Heart left ventricle (tissue), 16 donors: ENCODE measurements around the gene RPA1. TPM values are rescaled to one million over a fixed set of nuclear protein-coding genes. Genes with fewer than 3 reads are reported as not detected.

ENCODE experiments used
- ATAC-seq, 4 donors: fragments of 200-7000 bp; cut with Tn5 transposase; one replicate each; pipeline ENCODE4 v1.9.1; 2020 to 2022; ENCODE audit warnings: moderate library complexity in 4 of 4, mild to moderate bottlenecking in 3 of 4, moderate number of reproducible peaks in 1 of 4
- DNase-seq, 5 donors: peaks; one replicate each; pipeline ENCODE4 v3.0.0-alpha.2; 2020
- H3K27ac ChIP-seq, 12 donors: fragments of 200-600 bp; sonication (generic) in 4 of 12; one replicate each; pipeline versions ENCODE4 v1.5.0 to v1.8.0; 2016 to 2022; ENCODE audit warnings: mild to moderate bottlenecking in 2 of 12
- H3K27me3 ChIP-seq, 9 donors: fragments of 200-600 bp; sonication (generic) in 2 of 9; one replicate each; pipeline versions ENCODE4 v1.5.1 to v1.8.0; 2016 to 2022; ENCODE audit warnings: mild to moderate bottlenecking in 3 of 9
- H3K36me3 ChIP-seq, 9 donors: fragments of 200-600 bp; sonication (generic) in 2 of 9; one replicate each; pipeline versions ENCODE4 v1.5.0 to v1.8.0; 2018 to 2022; ENCODE audit warnings: mild to moderate bottlenecking in 2 of 9
- H3K4me1 ChIP-seq, 12 donors: fragments of 200-600 bp; sonication (generic) in 4 of 12; one replicate each; pipeline versions ENCODE4 v1.5.0 to v1.8.0; 2016 to 2022; ENCODE audit warnings: mild to moderate bottlenecking in 3 of 12
- H3K4me3 ChIP-seq, 12 donors: fragments of 200-600 bp; sonication (generic) in 4 of 12; one replicate each; pipeline versions ENCODE4 v1.5.0 to v1.8.0; 2017 to 2022; ENCODE audit warnings: mild to moderate bottlenecking in 9 of 12, moderate library complexity in 4 of 12
- H3K9me3 ChIP-seq, 12 donors: fragments of 200-600 bp; sonication (generic) in 4 of 12; one replicate each; pipeline versions ENCODE4 v1.5.0 to v1.8.0; 2016 to 2022; ENCODE audit warnings: mild to moderate bottlenecking in 1 of 12
- CTCF ChIP-seq, 12 donors: fragments of 200-600 bp; sonication (generic) in 4 of 12; IDR thresholded peaks; one replicate each; pipeline versions ENCODE4 v1.5.0 to v1.8.0; 2018 to 2022; ENCODE audit warnings: antibody characterized with exemption in 12 of 12, mild to moderate bottlenecking in 5 of 12
- POLR2A ChIP-seq, 2 donors: fragments of 450-650 bp; IDR thresholded peaks; one replicate each; pipeline ENCODE4 v1.6.1; 2017; ENCODE audit warnings: antibody characterized with exemption in 2 of 2, mild to moderate bottlenecking in 2 of 2, moderate library complexity in 2 of 2
- WGBS, 4 donors: extraction: QIAGEN DNeasy Blood & Tissue Kit in 2 of 4; methylation state at CpG; one replicate each; pipeline versions ENCODE4 v1.1.5 to v1.1.7; 2013 to 2018; 5-methylcytosine and 5-hydroxymethylcytosine counted together
- intact Hi-C, 10 donors: fragments of 100-400 bp; cut with DNase I; formaldehyde crosslinking; loops; one replicate each; pipeline versions ENCODE4 v1.11.1 to v1.14.2; 2022
- polyA plus RNA-seq, 2 donors: library from polyadenylated mRNA; stranded (reverse); fragments of 200-250 nt; gene quantifications; one replicate each; pipeline ENCODE4 v1.2.3, GENCODE V29; 2013
- total RNA-seq, 9 donors: library from RNA; depleted of rRNA in 2 of 9; stranded (reverse); fragments of >200 nt in 2 of 9; fragmentation: NEBNext Ultra II Directional in 3 of 9; extraction: Animal tissue kit (Norgen Biotek cat#: 25700) in 3 of 9; gene quantifications; one replicate each; pipeline versions ENCODE4 v1.1.0 to v1.2.4, GENCODE V29; 2016 to 2023
- donor health status: ischemic (EF 13 %, LVEDD 7.1; RV severe dilation, severe dysfunction).
- donor health status: healthy with polysubstance abuse.
- donor health status: DM: no; HTN: yes; CAD: no.
- donor health status: DM: no; HTN: no; CAD: no.
- donor health status: ischemic (EF 25% LVEDD 6.9; RV normal size, moderate dysfunction).
- donor health status: ischemic (EF 25% LVEDD 5.7; RV mildly dilated, moderate dysfunction).
- donor health status: healthy.
- donor health status: DM: yes; HTN: yes; CAD: no.
- donor health status: ischemic (EF 35%, LVEDD 5.7; RV mildly dilated, moderate dysfunction).
- donor health status: nonischemic (EF 11% LVEDD 7.7; RV severe dilation, severe dysfunction).
- donor health status: DM: yes; HTN: yes; CAD: no.
- donor health status: PGD.
- donor health status: ischemic (EF 29% LVEDD 5.4; RV normal size, mild dysfunction).
- donor health status: nonischemic (EF 23%, LVEDD 6.1; RV moderate dilation, normal function).

Gene RPA1
- total and polyA plus RNA-seq, 11 donors: 10.4 to 87.4 (median 57.3) TPM

GRCh38 chr17:1871756-1872155, 42.0 kb downstream of the RPA1 start:
- no peak for TF ChIP-seq CTCF (IDR thresholded peaks at IDR 0.05)
- TF ChIP-seq POLR2A (IDR thresholded peaks at IDR 0.05): no peak
- intact Hi-C loops: no loop called here
- Histone ChIP-seq H3K27ac (peak overlapping the region in 1 of 12 donors; percentile 30), H3K4me3 (no peak overlapping the region), H3K36me3 (peaks cover 0 to 71% (median 56%) of the 10 kb centered on the region in 9 donors), H3K27me3 (no peaks in the 10 kb centered on the region), H3K4me1 (peaks cover 0 to 8% (median 0%) of the 10 kb centered on the region in 12 donors), H3K9me3 (no peaks in the 10 kb centered on the region)
- DNase-seq: no peak
- no peak for ATAC-seq
- WGBS, 4 donors: 87 to 93% (median 91%) methylated on average over 5 of the region's 5 CpGs

GRCh38 chr17:1872254-1872653, 42.4 kb downstream of the RPA1 start:
- H3K27ac ChIP-seq: peak overlapping the region in 1 of 12 donors; percentile 30
- ATAC-seq: no peak
- DNase-seq: no peak
- H3K4me1 ChIP-seq: peaks cover 0 to 8% (median 0%) of the 10 kb centered on the region in 12 donors
- TF ChIP-seq POLR2A (IDR thresholded peaks at IDR 0.05): no peak
- WGBS, 4 donors: 96 to 98% (median 96%) methylated on average over 12 of the region's 12 CpGs
- peaks cover 0 to 76% (median 61%) of the 10 kb centered on the region in 9 donors for H3K36me3 ChIP-seq
- no peaks in the 10 kb centered on the region for H3K9me3 ChIP-seq
- intact Hi-C loops: no loop called here
- H3K4me3 ChIP-seq: no peak overlapping the region
- H3K27me3 ChIP-seq: no peaks in the 10 kb centered on the region

GRCh38 chr17:1872976-1873375, 43.2 kb downstream of the RPA1 start:
- H3K4me3 ChIP-seq: no peak overlapping the region
- no peak for TF ChIP-seq CTCF (IDR thresholded peaks at IDR 0.05)
- TF ChIP-seq POLR2A (IDR thresholded peaks at IDR 0.05): no peak
- WGBS, 4 donors: 69 to 79% (median 70%) methylated on average over 4 of the region's 4 CpGs
- peaks cover 0 to 8% (median 0%) of the 10 kb centered on the region in 12 donors for H3K4me1 ChIP-seq
- H3K27me3 ChIP-seq: no peaks in the 10 kb centered on the region
- DNase-seq (no peak), ATAC-seq (no peak)
- intact Hi-C loops: no loop called here
- H3K9me3 ChIP-seq: no peaks in the 10 kb centered on the region
- H3K36me3 ChIP-seq: peaks cover 0 to 84% (median 68%) of the 10 kb centered on the region in 9 donors
- H3K27ac ChIP-seq: peak overlapping the region in 2 of 12 donors; percentile 24 to 30

GRCh38 chr17:1873418-1873817, 43.6 kb downstream of the RPA1 start:
- H3K27me3 ChIP-seq: no peaks in the 10 kb centered on the region
- intact Hi-C loops: no loop called here
- 60 to 71% (median 67%) methylated on average over 9 of the region's 9 CpGs for WGBS, 4 donors
- ATAC-seq (peak in 2 of 4 donors; percentile 44 to 48), DNase-seq (no peak)
- H3K9me3 ChIP-seq: no peaks in the 10 kb centered on the region
- peaks cover 0 to 88% (median 70%) of the 10 kb centered on the region in 9 donors for H3K36me3 ChIP-seq
- no peak for TF ChIP-seq POLR2A (IDR thresholded peaks at IDR 0.05)
- TF ChIP-seq CTCF (IDR thresholded peaks at IDR 0.05): no peak
- H3K4me3 ChIP-seq: no peak overlapping the region
- peak overlapping the region in 2 of 12 donors; percentile 21 to 24 for H3K27ac ChIP-seq
- H3K4me1 ChIP-seq: peaks cover 0 to 13% (median 0%) of the 10 kb centered on the region in 12 donors

GRCh38 chr17:1875597-1875996, 45.8 kb downstream of the RPA1 start:
- WGBS, 4 donors: 92 to 97% (median 93%) methylated on average over 4 of the region's 4 CpGs
- no peaks in the 10 kb centered on the region for H3K9me3 ChIP-seq
- H3K27me3 ChIP-seq: no peaks in the 10 kb centered on the region
- DNase-seq (no peak), ATAC-seq (no peak)
- intact Hi-C loops: no loop called here
- H3K27ac ChIP-seq: no peak overlapping the region
- H3K36me3 ChIP-seq: peaks cover 0 to 98% (median 85%) of the 10 kb centered on the region in 9 donors
- H3K4me3 ChIP-seq: no peak overlapping the region
- TF ChIP-seq CTCF (IDR thresholded peaks at IDR 0.05) (no peak), POLR2A (IDR thresholded peaks at IDR 0.05) (no peak)
- peaks cover 0 to 14% (median 0%) of the 10 kb centered on the region in 12 donors for H3K4me1 ChIP-seq
